HG03175 (cell line): ENCODE results near the gene DOK6.
"Not testable (repeated sequence)": the region's sequence is repeated elsewhere in the genome, so short reads cannot be mapped to it uniquely, and the experiment has no call there.

Experiments used
- ATAC-seq: cut with Tn5 transposase; IDR thresholded peaks from one replicate; pipeline ENCODE4 v1.9.1; 2021; ENCODE audit warnings: mild to moderate bottlenecking, moderate library complexity; ENCODE audit not compliant: unreplicated experiment

DOK6 gene

DNA sequence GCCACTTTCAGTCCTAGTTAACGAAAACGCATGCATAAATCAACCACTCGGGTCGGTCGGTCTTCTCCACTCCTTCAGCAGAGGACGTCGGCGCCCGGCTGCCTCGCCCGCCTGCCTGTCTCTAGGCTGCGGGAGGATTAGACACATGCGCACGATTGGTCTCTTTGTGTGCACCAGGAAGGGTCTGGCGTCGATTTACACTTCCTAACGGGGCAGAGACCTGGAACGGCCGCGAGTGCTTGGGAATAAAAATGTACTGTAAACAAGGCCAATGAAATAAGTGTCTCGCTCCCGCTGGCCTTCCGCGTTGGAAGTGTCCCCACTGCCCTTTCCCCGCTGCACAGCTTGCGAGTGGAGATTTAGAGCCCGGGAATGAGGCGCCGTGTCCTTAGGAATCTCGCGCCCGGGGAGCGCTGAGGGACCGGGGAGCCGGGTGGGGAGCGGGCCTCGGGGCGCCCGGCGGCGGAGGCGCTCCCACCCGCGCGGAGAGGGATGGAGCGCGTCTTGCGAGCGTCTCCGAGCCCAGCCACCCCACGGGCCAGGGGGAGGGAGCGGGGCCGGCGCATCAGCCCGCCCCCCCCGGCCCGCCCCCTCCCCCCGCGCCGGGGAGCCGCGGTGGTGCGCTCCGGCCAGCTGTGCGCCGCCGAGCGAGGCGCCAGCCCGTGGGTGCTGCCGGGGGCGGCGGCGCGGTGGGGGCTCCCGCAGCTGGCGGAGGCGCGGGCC lies at the start of gene DOK6:
TSS of gene DOK6 (plus strand) at position 636 of the 723 bp plus-strand sequence.
- no peak for ATAC-seq

GRCh38 chr18:69353023-69353422 lies 47.7 kb upstream of the DOK6 start:
- ATAC-seq = no peak

GRCh38 chr18:69357590-69357989 lies 43.1 kb upstream of the DOK6 start:
- no peak for ATAC-seq

GRCh38 chr18:69358212-69358895 lies 42.3 kb upstream of the DOK6 start:
- no peak for ATAC-seq

GRCh38 chr18:69359768-69360167 lies 40.9 kb upstream of the DOK6 start:
- not testable (repeated sequence) for ATAC-seq

GRCh38 chr18:69364930-69365329 lies 35.8 kb upstream of the DOK6 start:
- ATAC-seq = no peak

GRCh38 chr18:69365658-69366057 lies 35.0 kb upstream of the DOK6 start:
- ATAC-seq = no peak

DNA sequence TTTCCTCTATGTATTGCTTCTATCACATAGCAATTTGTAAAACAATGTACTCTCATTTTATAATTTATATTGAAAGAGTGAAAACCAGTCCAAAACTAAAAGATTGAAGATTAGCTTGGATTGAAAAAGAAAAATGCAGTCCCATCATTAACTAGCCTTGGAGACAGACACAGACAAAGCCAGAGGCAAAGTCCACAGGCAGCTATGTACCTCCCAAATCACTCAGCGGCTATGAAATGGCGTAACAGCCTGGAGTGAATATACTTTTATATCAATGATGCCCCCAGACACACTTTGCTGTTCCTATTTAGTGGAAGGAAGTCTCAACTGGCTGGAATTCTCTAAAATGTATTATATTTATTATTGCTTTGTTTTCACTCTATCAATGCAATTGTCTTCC lies 33.6 kb upstream of the DOK6 start:
- ATAC-seq = no peak

DNA sequence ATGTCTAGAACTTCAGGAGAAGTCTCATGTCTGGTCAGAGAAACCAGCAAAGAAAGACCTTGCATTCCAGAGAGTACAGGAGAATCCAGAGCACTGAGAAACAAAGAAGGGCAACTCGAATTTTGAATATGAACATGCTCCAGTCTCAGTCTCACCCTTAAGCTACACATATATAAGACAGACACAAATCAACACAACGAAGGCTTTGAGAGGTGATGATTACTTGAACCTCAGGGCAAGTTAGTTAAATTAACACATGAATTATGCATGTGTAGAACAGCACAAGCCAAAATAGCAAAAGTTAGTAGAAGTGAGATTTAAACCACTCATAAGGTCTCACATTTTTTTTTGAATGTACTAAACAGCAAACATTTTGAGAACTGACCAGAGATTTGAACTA lies 29.0 kb upstream of the DOK6 start:
- ATAC-seq = no peak

DNA sequence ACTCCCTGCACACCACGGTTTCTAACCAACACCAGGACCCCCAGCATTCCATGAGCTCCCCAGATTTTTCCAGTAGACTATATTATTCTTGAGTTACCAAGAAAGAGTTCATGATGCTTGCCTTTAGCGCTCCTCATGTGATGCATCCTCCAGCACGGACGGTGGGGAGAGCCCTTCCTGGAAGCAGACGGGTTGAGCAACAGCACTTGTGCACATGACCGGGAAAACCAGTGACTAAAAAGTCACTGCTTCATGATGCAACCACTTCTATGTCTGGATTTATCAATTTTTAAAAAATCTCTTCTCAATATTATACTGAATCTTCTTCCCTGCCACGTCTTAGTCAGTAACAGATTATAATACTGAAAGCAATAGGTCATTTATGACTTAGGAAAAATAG lies 20.4 kb upstream of the DOK6 start:
- ATAC-seq = no peak

GRCh38 chr18:69383186-69383585 lies 17.5 kb upstream of the DOK6 start:
- ATAC-seq = no peak

DNA sequence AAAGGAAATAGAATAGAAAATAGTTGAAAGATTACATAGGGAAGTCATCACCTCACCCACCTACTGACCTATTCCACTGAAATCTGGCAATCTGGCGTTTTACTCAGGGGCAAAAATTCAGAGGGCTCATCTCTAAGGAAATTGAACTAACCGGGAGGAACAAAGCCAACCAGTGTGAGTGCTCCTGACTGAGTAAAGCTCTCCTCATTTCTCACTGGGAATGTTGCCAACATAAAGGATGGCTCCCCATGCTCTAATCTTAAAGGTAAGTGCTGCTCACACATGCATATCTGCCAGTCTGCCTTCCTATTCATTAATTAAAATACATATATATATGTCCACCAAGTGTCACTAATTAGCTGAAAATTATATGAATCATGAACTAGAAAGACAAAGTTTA lies 13.5 kb upstream of the DOK6 start:
- no peak for ATAC-seq

GRCh38 chr18:69388222-69388621 lies 12.5 kb upstream of the DOK6 start:
- no peak for ATAC-seq

DNA sequence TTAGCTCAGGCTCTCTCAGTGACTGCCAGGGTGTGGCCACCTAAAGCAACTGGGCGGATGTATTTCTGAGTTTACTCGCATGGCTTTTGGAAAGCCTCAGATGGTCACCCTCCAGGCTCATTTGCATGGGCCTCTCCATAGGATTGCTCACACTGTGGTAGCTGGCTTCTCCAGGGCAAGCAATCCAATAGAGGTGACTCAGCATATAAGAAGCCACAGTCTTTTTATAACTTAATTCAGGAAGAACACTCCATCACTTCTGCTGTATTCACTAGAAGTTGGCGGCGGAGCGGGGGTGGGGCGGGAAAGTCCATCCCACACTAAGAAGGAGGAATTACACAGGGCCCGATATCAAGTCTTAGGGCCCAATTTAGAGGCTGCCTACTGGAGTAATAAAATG lies 3.6 kb upstream of the DOK6 start:
- no peak for ATAC-seq

GRCh38 chr18:69399253-69399652 lies 1.4 kb upstream of the DOK6 start:
- ATAC-seq = no peak

DNA sequence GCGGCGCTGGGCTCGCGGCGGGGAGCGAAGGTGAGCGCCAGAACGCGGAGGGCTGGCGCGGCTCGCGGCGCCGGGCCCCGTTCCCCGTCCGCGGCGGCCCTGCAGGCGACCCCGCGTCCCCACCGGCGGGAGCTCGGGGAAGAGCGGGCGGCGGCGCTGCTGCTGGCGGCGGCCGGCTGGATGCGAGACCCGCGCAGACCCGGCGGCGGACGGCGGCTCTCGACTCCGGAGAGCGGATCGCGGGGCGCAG lies 213 bp downstream of the DOK6 start:
- no peak for ATAC-seq

- no peak for ATAC-seq
These were observed 711 bp downstream of the DOK6 start for GRCh38 chr18:69401226-69401971.

- no peak for ATAC-seq
These were observed 1.4 kb downstream of the DOK6 start for GRCh38 chr18:69401972-69402532.

DNA sequence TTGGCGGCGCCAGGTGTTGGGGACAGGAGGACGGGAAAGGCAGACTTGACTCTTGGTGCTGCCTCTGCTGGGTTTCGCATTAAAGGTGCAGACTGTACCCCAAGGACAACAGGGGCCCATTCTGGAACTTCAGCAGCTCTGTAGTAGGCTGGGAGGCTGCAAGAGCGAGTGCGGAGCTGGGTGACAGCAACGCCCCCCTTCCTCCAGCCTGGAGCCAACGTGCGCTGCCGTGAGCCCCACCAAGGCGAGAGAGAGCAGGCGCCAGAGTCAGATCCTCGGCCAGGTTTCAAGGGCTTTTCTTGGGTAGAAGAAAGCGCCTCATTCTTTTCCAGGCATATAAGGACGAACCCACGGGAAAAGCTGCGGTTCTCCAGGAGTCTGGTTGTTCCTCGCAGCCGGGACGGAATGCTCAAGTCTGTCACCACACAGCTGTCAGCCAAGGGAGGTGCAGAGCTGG lies 1.9 kb downstream of the DOK6 start:
- no peak for ATAC-seq

- ATAC-seq = no peak
These were observed 7.8 kb downstream of the DOK6 start for GRCh38 chr18:69408522-69408921.

- ATAC-seq = no peak
These were observed 10.5 kb downstream of the DOK6 start for GRCh38 chr18:69411199-69411598.

DNA sequence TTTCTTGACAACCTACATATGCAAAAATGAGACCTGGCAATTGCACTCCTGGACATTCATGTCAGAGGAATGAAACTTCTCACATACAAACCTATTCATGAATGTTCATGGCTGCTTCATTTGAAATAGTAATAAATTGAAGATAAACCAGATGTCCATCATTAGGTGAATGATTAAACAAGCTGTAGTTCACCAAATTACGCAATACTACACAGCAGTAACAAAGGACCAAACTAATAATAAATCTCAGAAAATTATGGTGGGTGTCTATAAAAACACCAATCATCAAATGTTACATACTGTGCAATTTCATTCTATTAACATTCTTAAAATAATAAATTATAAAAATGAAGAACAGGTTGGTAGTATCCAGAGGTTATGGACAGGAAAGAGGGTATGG lies 13.5 kb downstream of the DOK6 start:
- no peak for ATAC-seq
